GM08714 (cell line): Measurements from ENCODE around the gene ALPK3.

Source experiments
- H3K4me3 ChIP-seq: fragments of 200-500 bp; sonication (Bioruptor generic); 2 replicates; pipeline ENCODE4 v1.5.1; 2014; ENCODE audit warnings: mild to moderate bottlenecking, low read length, inconsistent platforms
- ZNF274 ChIP-seq: IDR thresholded peaks from 2 replicates; pipeline ENCODE4 v1.6.1; 2012; ENCODE audit warnings: mild to moderate bottlenecking, low read depth, low read length

The ALPK3 gene

GRCh38 chr15:84878504-84878903 is 61.3 kb downstream of the ALPK3 start:
- no peak for TF ChIP-seq ZNF274

GRCh38 chr15:84879088-84879780 is 62.1 kb downstream of the ALPK3 start:
- TF ChIP-seq ZNF274: no peak
- H3K4me3 ChIP-seq: no peak overlapping the region

More at GRCh38 chr15:84878504-84878903, 61.3 kb downstream of the ALPK3 start:
- no peak overlapping the region for H3K4me3 ChIP-seq

- no peak for TF ChIP-seq ZNF274
- H3K4me3 ChIP-seq: no peak overlapping the region
Measured at GRCh38 chr15:84880007-84880406, 62.9 kb downstream of the ALPK3 start.

- no peak overlapping the region for H3K4me3 ChIP-seq
- TF ChIP-seq ZNF274: no peak
Measured at GRCh38 chr15:84880822-84881519, 63.8 kb downstream of the ALPK3 start.

GRCh38 chr15:84881520-84881830 is 64.3 kb downstream of the ALPK3 start:
- no peak overlapping the region for H3K4me3 ChIP-seq
- no peak for TF ChIP-seq ZNF274

- TF ChIP-seq ZNF274: no peak
- H3K4me3 ChIP-seq: no peak overlapping the region
Measured at GRCh38 chr15:84883466-84883865, 66.3 kb downstream of the ALPK3 start.

GRCh38 chr15:84883916-84884781 is 67.0 kb downstream of the ALPK3 start, which contains the start of gene SLC28A1:
TSS of gene SLC28A1 (plus strand) at chr15:84884662. CDS start at chr15:84887761, 3,099 bp downstream.
- no peak for TF ChIP-seq ZNF274

GRCh38 chr15:84885801-84886200 is 68.6 kb downstream of the ALPK3 start:
- H3K4me3 ChIP-seq: no peak overlapping the region
- TF ChIP-seq ZNF274: no peak

More at GRCh38 chr15:84883916-84884781, 67.0 kb downstream of the ALPK3 start, which contains the start of gene SLC28A1:
- H3K4me3 ChIP-seq: no peak within 1 kb of the TSS

- no peak overlapping the region for H3K4me3 ChIP-seq
- TF ChIP-seq ZNF274: no peak
Measured at GRCh38 chr15:84886211-84886983, 69.2 kb downstream of the ALPK3 start.

- H3K4me3 ChIP-seq: no peak overlapping the region
- TF ChIP-seq ZNF274: no peak
Measured at GRCh38 chr15:84886984-84887299, 69.8 kb downstream of the ALPK3 start.

- no peak for TF ChIP-seq ZNF274
- H3K4me3 ChIP-seq: no peak overlapping the region
Measured at GRCh38 chr15:84887938-84888337, 70.8 kb downstream of the ALPK3 start.

GRCh38 chr15:84888639-84889038 is 71.5 kb downstream of the ALPK3 start:
- no peak overlapping the region for H3K4me3 ChIP-seq
- TF ChIP-seq ZNF274: no peak

GRCh38 chr15:84889313-84889990 is 72.3 kb downstream of the ALPK3 start:
- TF ChIP-seq ZNF274: no peak
- H3K4me3 ChIP-seq: no peak overlapping the region
